ENCODE measurements around the gene LMF1. TPM values are rescaled to one million over a fixed set of nuclear protein-coding genes. Genes with fewer than 3 reads are reported as not detected.

The LMF1 gene
- total RNA-seq, 2 experiments from 2014 or later: 17.0 to 31.4 TPM

DNA sequence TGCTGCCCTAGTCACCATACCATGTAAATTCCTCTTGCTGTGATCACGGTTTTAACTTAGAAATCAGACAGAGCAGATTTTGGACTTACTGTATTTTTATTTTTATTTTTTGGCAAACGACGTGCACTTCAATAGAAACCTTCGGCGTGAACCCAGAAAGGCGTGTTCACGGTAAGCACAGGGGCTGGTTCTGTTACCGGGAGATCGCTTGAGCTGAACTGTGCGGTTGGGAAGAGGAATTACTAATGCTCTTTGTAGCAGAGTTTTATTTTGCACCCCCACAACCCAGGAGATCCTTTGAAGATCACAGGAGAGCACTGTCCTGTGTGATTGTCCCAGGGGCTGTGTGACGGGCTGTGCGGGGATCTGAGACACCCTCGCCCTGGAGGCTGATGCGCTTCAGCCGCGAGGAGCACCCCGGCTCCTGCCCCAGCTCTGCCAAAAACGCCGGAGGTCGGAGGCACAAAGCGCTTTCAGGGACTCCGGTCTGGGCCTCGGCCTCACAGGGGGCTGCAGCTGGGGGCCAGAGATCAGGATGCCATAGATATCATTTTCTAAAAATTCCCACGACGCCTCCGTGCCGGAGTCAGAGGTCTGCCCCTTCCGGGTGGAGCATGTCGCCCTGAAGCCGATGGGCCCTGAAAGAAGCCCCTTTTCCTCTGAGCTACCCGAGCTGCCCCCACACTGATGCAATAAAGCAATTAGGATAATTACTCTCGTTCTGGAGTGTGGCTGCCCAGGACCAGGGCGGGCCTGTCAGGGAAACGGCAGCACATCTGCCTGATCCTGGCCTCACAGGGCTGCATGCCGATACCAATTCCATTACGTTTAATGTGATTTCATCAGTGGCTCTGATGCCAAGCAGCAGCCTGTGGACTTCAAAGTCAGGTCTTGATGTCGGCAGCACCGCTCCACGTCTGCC lies 71.8 kb downstream of the LMF1 start:
- Histone ChIP-seq H4K20me1 (ENCODE audit: insufficient read depth, low read length) (no peaks in the 10 kb centered on the region), H2AFZ (ENCODE audit: low read length) (no peak overlapping the region), H3K4me2 (ENCODE audit: low read length) (no peak overlapping the region), H3K36me3 (ENCODE audit: insufficient read depth, low read length) (no peaks in the 10 kb centered on the region), H3K4me1 (ENCODE audit: insufficient read depth, low read length, poor library complexity, severe bottlenecking) (no peaks in the 10 kb centered on the region), H3K9me3 (ENCODE audit: low read length) (no peaks in the 10 kb centered on the region), H3K27ac (ENCODE audit: low read depth, low read length, poor library complexity, severe bottlenecking) (no peak overlapping the region), H3K79me2 (ENCODE audit: insufficient read depth, low read depth, low read length) (no peaks in the 10 kb centered on the region), H3K9me2 (ENCODE audit: insufficient read depth, low read length) (no peaks in the 10 kb centered on the region), H3K4me3 (ENCODE audit: low read depth, low read length, poor library complexity, severe bottlenecking) (no peak overlapping the region)
- no peak for DNase-seq (ENCODE audit: low spot score)
- TF ChIP-seq EZH2phosphoT487 (IDR thresholded peaks at IDR 0.05; ENCODE audit: borderline replicate concordance, low read depth, low read length): no peak
- TF ChIP-seq, protein P1, sequence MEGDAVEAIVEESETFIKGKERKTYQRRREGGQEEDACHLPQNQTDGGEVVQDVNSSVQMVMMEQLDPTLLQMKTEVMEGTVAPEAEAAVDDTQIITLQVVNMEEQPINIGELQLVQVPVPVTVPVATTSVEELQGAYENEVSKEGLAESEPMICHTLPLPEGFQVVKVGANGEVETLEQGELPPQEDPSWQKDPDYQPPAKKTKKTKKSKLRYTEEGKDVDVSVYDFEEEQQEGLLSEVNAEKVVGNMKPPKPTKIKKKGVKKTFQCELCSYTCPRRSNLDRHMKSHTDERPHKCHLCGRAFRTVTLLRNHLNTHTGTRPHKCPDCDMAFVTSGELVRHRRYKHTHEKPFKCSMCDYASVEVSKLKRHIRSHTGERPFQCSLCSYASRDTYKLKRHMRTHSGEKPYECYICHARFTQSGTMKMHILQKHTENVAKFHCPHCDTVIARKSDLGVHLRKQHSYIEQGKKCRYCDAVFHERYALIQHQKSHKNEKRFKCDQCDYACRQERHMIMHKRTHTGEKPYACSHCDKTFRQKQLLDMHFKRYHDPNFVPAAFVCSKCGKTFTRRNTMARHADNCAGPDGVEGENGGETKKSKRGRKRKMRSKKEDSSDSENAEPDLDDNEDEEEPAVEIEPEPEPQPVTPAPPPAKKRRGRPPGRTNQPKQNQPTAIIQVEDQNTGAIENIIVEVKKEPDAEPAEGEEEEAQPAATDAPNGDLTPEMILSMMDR (conservative IDR thresholded peaks at IDR 0.05; ENCODE audit: low read length): no peak
- POLR2A ChIA-PET: no interaction called here
- intact Hi-C loops (cut with micrococcal nuclease; ENCODE audit: unreplicated experiment): no loop called here
- BruUV-seq (replicated peaks): no TSS peak
- CTCF ChIA-PET (ENCODE audit: unreplicated experiment): no interaction called here

DNA sequence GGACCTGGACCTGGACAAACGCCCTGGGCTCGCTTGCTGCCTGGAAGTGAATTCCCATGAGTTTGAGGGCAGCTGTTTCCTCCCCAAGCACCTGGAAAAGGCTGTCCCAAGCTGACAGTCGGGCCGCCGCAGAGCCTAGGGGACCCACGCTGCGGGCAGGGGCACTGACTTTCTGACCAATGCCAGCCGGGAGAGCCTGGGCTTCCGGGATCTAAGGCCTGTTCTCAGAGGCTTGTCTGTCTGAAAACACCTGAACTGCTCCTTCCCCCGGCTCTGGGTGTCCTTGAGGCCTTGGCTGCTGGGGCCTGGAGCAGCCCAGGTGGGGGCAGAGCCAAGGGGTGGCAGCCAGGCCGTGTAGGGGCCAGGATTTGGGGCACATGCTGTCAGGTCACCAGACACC lies 72.6 kb downstream of the LMF1 start:
- H3K79me2 ChIP-seq (ENCODE audit: insufficient read depth, low read depth, low read length): no peaks in the 10 kb centered on the region
- H4K20me1 ChIP-seq (ENCODE audit: insufficient read depth, low read length): no peaks in the 10 kb centered on the region
- CTCF ChIA-PET (ENCODE audit: unreplicated experiment): no interaction called here
- no peaks in the 10 kb centered on the region for H3K9me2 ChIP-seq (ENCODE audit: insufficient read depth, low read length)
- BruUV-seq (replicated peaks): no TSS peak
- no peak overlapping the region for H3K4me3 ChIP-seq (ENCODE audit: low read depth, low read length, poor library complexity, severe bottlenecking)
- H3K27ac ChIP-seq (ENCODE audit: low read depth, low read length, poor library complexity, severe bottlenecking): no peak overlapping the region
- H3K4me2 ChIP-seq (ENCODE audit: low read length): no peak overlapping the region
- H3K36me3 ChIP-seq (ENCODE audit: insufficient read depth, low read length): no peaks in the 10 kb centered on the region
- no peak for TF ChIP-seq EZH2phosphoT487 (IDR thresholded peaks at IDR 0.05; ENCODE audit: borderline replicate concordance, low read depth, low read length)
- TF ChIP-seq, protein P1 (conservative IDR thresholded peaks at IDR 0.05; ENCODE audit: low read length): no peak
- POLR2A ChIA-PET: no interaction called here
- H3K4me1 ChIP-seq (ENCODE audit: insufficient read depth, low read length, poor library complexity, severe bottlenecking): no peaks in the 10 kb centered on the region
- intact Hi-C loops (cut with micrococcal nuclease; ENCODE audit: unreplicated experiment): no loop called here
- no peak overlapping the region for H2AFZ ChIP-seq (ENCODE audit: low read length)
- no peak for DNase-seq (ENCODE audit: low spot score)
- H3K9me3 ChIP-seq (ENCODE audit: low read length): no peaks in the 10 kb centered on the region

DNA sequence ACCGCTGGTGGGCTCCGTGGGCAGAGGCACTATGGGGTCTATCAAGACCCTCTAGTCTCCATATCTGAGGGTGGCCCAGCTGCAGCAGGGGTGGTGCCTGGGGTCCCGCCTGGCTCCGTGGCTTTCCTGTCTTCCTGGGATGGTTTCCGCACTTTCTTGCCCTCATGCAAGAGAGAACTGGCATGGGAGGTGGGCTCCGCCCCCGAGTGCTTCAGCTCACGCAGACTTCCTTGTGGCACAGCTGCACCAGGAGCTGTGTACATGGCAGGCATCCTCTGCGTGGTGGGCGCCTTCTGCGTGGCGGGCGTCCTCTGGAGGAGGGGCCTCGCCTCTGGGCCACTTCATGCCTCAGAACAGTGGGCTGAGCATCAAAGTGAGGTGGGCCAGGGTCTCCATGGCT lies 73.1 kb downstream of the LMF1 start:
- ChIA-PET POLR2A (no interaction called here), CTCF (ENCODE audit: unreplicated experiment) (no interaction called here)
- no peak overlapping the region for H3K4me2 ChIP-seq (ENCODE audit: low read length)
- no peak overlapping the region for H2AFZ ChIP-seq (ENCODE audit: low read length)
- H3K36me3 ChIP-seq (ENCODE audit: insufficient read depth, low read length): no peaks in the 10 kb centered on the region
- no peak for DNase-seq (ENCODE audit: low spot score)
- H3K4me1 ChIP-seq (ENCODE audit: insufficient read depth, low read length, poor library complexity, severe bottlenecking): no peaks in the 10 kb centered on the region
- H3K27ac ChIP-seq (ENCODE audit: low read depth, low read length, poor library complexity, severe bottlenecking): no peak overlapping the region
- no peaks in the 10 kb centered on the region for H3K9me3 ChIP-seq (ENCODE audit: low read length)
- TF ChIP-seq EZH2phosphoT487 (IDR thresholded peaks at IDR 0.05; ENCODE audit: borderline replicate concordance, low read depth, low read length): no peak
- TF ChIP-seq, protein P1 (conservative IDR thresholded peaks at IDR 0.05; ENCODE audit: low read length): no peak
- H4K20me1 ChIP-seq (ENCODE audit: insufficient read depth, low read length): no peaks in the 10 kb centered on the region
- BruUV-seq (replicated peaks): no TSS peak
- intact Hi-C loops (cut with micrococcal nuclease; ENCODE audit: unreplicated experiment): no loop called here
- H3K4me3 ChIP-seq (ENCODE audit: low read depth, low read length, poor library complexity, severe bottlenecking): no peak overlapping the region
- H3K79me2 ChIP-seq (ENCODE audit: insufficient read depth, low read depth, low read length): no peaks in the 10 kb centered on the region
- H3K9me2 ChIP-seq (ENCODE audit: insufficient read depth, low read length): no peaks in the 10 kb centered on the region

All from OCI-LY7 (cell line).